Pulmonary artery endothelial cell (primary cell): Measurements from ENCODE around the gene VSTM1. TPM values are rescaled to one million over a fixed set of nuclear protein-coding genes. Genes with fewer than 3 reads are reported as not detected.
"Not testable (repeated sequence)": the region's sequence is repeated elsewhere in the genome, so short reads cannot be mapped to it uniquely, and the experiment has no call there.

Experiments
- DNase-seq: peaks from one replicate; pipeline ENCODE4 v3.0.0-alpha.2; 2011; ENCODE audit warnings: low read depth, low spot score
- total RNA-seq: library from RNA; depleted of rRNA; stranded (reverse); fragments of >200 nt; gene quantifications from 2 replicates; pipeline ENCODE4 v1.2.3, GENCODE V29; 2014

VSTM1 gene
- total RNA-seq, 1 donor from 2014 or later: not detected

DNA sequence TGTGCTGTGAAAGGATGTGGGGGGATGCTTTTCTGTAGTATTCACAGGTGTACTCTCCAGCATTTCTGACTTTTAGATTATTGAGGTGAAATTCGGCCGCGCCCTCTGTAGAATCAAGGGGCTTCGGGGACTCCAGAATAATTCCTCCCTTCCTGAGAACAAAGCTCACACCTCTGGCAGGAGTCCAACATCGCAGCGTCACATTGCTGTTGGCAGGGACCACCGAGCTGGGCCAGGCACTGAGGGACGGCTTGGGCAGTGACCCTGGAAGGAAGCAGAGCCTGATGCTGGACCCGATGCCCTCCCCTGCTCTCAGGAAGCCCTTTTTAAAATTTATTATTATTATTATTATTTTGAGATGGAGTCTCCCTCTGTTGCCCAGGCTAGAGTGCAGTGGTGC, 11.2 kb upstream of the VSTM1 start:
- no peak for DNase-seq

DNA sequence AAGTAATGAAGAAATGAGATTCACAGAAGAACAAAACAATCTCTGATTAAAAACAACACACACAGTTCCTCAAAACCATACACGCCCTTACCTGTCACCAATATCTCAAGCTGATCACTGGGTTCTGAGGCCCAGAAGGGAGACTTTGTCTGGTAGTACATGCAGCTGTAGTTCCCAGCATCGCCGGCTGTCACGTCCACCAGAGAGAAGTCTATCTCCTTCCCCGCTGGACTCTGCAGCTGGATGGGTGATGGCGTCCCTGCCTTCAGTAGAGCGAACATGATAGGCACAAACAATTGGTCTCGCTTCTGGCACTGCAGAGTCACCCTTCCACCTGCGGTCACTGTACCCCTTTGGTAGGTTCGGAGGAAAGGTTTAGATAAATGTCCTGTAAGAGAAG, 10.1 kb upstream of the VSTM1 start:
- DNase-seq: no peak

GRCh38 chr19:54069470-54069869, 5.8 kb upstream of the VSTM1 start:
- no peak for DNase-seq

DNA sequence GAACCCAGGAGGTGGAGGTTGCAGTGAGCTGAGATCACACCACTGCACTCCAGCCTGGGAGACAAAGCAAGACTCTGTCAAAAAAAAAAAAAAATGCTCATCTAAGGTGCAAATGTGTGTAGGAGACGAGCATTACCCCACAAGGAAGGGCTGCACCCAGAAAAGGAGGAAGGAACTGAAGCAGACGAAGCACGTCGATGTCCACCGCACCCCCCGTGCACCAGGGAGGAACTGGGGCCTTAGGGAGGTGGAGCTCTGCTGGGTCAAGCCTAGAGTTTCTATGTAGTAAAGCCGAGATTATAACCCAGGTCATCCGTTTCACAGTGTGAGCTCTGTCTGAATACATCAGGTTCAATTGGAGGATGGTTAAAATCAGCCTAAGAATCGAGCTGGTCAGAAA, 1.1 kb downstream of the VSTM1 start:
- DNase-seq: no peak

DNA sequence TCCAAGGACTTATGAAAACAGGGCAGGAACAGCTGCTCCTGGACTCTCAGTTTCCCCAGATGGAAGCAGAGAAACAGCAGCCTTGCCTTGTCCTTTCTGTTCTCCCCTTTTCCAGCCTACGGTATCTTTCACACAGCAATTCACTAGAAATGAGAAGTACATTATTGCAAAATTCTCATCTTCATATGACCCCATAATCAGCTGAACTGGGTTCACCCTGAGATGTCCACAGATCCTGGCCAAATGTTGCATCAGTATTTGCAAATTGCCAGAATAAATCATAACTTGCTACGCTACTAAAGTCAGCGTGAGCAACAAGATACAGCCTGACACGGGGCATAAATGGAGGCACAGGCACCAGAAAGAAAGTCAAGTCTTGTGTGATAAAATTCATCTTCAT, 16.1 kb downstream of the VSTM1 start:
- no peak for DNase-seq

DNA sequence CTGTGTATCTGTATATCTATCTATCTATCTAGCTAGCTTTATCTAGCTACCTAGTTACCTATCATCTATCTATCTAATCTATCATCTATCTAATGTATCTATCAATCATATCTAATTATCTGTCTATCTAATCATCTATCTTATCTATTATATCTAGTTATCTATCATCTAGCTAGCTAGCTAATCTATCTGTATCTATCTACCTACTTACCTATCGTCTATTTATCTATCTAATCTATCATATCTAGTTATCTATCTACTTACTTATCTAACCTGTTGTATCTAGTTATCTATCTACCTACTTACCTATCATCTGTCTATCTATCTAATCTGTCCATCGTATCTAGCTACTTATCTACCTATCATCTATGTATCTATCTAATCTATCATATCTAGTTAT, 17.9 kb downstream of the VSTM1 start:
- no peak for DNase-seq

- no peak for DNase-seq
Observed at GRCh38 chr19:54042989-54043388, 20.7 kb downstream of the VSTM1 start.

GRCh38 chr19:54041969-54042606, 21.6 kb downstream of the VSTM1 start:
- no peak for DNase-seq

DNA sequence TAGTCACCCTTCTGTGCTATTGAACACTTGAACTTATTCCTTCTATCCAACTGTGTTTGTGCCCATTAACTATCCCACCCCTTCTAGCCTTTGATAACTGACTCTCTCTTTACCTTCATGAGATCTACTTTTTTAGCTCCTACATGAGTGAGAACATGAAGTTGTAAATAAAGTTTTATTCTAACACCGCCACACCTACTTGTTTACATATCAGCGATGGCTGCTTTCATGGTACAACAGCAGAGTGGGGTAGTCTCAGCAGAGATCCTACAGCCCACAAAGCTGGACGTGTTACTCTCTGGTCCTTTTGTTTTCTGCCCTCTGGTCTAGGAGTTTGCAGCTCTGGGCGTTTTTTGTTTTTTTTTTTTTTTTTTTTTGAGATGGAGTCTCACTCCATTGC, 23.7 kb downstream of the VSTM1 start:
- DNase-seq: no peak

DNA sequence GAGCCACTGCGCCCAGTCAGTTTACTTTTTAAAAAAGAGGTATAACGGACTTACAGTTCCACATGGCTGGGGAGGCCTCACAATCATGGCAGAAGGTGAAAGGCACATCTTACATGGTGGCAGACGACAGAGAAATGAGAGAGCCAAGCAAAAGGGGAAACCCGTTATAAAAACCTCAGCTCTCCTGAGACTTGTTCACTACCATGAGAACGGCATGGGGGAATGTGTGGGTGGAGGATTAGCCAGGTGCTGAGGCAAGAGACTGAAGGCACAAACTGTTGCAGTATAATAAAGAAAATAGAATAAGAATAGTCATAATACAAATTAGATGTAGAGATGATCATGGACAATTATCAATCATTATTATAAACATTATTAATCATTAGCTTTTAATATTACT, 27.2 kb downstream of the VSTM1 start:
- not testable (repeated sequence) for DNase-seq

DNA sequence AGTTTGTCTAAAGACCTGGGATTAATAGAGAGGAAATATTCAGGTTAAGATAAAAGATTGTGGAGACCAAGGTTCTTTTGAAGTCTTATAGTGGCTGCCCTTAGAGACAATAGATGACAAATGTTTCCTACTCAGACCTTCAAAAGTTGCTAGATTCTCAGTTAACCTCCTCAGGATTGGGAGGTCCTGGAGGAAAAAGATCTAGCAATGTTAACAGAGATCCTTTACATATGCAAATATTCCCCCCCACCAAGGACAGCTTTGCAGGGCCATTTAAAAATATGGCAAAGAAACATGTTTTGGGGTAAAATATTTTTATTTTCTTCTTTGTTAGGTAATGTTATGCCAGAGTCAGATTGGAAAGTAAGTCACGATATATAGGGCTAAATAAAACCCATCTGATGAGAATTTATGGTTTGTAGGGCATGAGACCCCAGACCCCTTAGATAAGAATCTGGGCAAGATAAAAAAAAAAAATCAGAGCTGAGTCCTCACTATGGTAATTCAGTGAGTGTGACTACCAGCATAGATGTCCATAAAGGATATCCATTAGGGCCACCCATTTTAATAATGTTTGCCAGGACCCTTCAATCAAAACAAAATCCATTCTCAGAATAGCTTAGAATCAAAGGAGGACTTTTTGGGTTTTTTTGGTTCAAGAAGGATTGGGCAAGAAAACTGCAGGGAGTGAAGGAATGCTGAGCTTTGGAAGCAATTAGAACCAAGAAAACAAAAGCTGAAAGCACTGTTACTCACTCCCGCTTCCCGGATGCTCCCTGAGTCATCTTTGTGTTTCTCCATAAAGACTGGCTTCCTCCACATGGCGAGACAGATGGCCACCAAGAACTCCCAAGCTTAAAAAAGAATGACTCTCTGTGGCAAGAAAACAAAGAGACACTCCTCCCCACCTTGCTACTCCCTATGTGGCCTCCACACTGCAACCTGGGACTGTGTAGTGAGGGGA, 28.2 kb downstream of the VSTM1 start:
- DNase-seq: peak; percentile 69

- no peak for DNase-seq
Observed at GRCh38 chr19:54030895-54031586, 32.7 kb downstream of the VSTM1 start.

DNA sequence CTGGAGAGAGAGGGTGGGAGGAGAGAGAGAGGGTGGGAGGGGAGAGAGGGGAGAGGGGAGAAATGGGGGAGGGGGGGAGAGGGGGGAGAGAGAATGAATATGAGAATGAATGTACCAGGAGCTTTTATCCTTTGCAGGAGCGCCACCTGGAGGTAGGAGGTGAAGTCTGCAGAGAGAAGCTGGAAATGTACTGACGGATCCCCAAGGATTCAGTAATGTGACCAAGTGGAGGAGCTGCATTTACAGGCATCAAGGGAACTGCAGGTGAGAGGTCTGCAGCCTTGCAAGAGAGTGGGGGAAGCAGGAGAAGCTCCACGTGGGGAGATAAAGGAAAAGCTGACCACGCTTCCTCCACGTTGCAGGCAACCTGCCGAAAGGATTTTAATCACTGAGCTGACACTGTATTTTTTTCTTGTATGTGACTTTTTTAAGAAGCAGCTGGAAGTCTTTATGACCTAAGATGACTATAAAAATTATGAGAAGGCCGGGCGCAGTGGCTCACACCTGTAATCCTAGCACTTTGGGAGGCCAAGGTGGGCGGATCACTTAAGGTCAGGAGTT, 33.7 kb downstream of the VSTM1 start:
- DNase-seq: peak; percentile 32

DNA sequence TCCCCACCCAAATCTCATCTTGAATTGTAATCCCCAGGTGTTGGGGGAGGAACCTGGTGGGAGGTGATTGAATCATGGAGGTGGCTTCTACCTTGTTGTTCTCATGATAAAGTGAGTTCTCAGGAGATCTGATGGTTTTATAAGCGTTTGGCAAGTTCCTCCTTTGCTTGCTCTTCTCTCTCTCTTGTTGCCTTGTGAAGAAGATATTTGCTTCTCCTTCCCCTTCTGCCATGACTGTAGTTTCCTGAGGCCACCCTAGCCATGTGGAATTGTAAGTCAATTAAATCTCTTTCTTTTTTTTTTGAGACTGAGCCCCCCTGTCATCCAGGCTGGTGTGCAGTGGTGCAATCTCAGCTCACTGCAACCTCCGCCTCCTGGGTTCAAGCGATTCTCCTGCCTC, 34.4 kb downstream of the VSTM1 start:
- no peak for DNase-seq

GRCh38 chr19:54026656-54027055, 37.0 kb downstream of the VSTM1 start:
- no peak for DNase-seq

DNA sequence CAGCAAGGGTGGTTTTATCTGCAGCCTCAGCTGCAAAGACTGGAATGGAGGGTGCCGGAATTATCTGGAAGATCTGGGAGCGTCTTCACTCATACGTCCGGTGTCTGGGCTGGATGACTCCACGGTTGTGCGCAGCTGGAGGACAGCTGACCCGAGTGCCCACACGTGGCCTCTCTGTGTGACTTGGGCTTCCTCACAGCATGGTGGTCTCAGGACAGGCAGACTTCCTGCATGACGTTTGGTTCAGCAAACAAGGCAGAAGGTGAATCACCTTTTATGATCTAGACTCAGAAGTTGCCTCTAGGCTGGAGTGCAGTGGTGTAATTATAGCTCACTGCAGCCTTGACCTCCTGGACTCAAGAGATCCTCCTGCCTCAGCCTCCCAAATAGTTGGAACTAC, 39.0 kb downstream of the VSTM1 start:
- no peak for DNase-seq

DNA sequence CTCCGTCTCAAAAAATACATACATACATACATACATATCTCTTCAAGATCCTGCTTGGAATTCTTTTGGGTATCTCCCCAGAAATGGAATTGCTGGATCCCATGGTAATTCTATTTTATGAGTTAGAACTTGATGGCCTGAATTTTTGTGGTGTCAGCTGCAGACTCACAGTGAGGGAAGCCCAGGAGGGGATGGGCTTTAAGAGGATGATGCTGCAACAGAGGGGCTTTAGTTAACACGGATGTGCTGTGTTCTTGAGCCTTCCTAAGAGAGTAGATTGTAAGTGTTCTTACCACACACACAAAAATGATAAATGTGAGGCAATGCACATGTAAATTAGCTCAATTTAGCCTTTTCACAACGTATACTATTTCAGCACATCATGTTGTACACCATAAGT, 40.5 kb downstream of the VSTM1 start:
- no peak for DNase-seq

GRCh38 chr19:54021932-54022331, 41.8 kb downstream of the VSTM1 start:
- no peak for DNase-seq

- DNase-seq: no peak
Observed at GRCh38 chr19:54021363-54021762, 42.3 kb downstream of the VSTM1 start.

DNA sequence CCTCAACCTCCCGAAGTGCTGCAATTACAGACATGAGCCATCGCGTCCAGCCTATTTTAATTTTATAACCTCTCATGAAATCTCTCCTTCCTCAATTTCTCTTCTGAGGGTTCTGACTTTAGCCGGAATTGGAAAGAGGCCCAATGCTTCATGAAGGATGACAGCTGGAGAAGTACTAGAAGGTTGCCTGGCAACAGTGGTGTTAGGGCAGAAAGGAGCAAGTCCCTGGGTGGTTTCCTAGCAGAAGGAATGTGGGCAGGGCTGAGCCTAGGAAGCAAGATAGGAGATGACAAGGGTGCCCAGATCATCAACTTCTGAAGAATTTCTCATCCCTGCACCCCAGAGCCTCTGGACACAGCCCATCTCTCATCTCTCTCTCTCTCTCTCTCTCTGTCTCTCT, 46.4 kb downstream of the VSTM1 start:
- DNase-seq: no peak

DNA sequence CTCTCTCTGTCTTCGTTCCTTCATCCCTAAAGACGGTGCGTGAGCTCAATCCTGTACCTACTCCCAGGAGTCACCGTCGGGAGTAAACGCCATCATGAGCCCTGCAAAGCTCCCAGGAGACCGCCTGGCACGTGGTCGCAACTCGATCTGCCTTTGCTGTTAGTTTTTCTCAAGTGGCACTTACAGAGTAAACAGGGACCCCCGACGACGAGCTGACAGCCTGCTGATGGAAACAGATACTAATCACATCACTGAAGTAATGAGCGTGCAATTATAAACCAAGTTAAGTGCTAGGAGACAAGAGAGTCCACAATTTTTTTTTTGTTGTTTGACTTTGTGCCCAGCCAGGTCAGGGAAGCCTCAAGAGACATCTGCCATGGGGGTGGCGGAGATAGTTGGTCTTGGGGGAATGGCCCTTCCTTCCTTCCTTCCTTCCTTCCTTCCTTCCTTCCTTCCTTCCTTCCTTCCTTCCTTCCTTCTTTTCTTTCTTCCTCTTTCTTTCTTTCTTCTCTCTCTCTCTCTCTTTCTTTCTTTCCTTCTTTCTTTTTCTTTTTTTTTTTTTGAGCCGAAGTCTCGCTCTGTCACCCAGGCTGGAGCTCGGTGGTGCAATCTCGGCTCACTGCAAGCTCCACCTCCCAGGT, 48.7 kb downstream of the VSTM1 start:
- no peak for DNase-seq
